NT2/D1 (cell line): ENCODE measurements around the gene DDX24.

Experiments used
- DNase-seq: peaks from one replicate; pipeline ENCODE4 v3.0.0-alpha.2; 2011; ENCODE audit warnings: low read depth, low spot score
- H3K27me3 ChIP-seq: 2 replicates; pipeline ENCODE4 v1.6.0; 2011; ENCODE audit warnings: mild to moderate bottlenecking; ENCODE audit not compliant: insufficient read length, insufficient read depth
- H3K36me3 ChIP-seq: 2 replicates; pipeline ENCODE4 v1.6.1; 2011; ENCODE audit warnings: mild to moderate bottlenecking, low read length, mixed read lengths; ENCODE audit not compliant: insufficient read depth, insufficient read length
- H3K4me1 ChIP-seq: 2 replicates; pipeline ENCODE4 v1.5.1; 2011; ENCODE audit not compliant: insufficient read depth, insufficient read length
- H3K4me3 ChIP-seq: 2 replicates; pipeline ENCODE4 v1.5.1; 2011; ENCODE audit warnings: low read depth; ENCODE audit not compliant: insufficient read length
- H3K9ac ChIP-seq: 2 replicates; pipeline ENCODE4 v1.6.0; 2011; ENCODE audit warnings: low read depth; ENCODE audit not compliant: insufficient read length
- H3K9me3 ChIP-seq: 2 replicates; pipeline ENCODE4 v1.5.1; 2011; ENCODE audit warnings: mild to moderate bottlenecking, low read length; ENCODE audit not compliant: insufficient read depth
- SUZ12 ChIP-seq: IDR thresholded peaks from 2 replicates; pipeline ENCODE4 v1.6.1; 2011; ENCODE audit not compliant: insufficient read length, insufficient read depth; ENCODE audit errors: extremely low read depth
- YY1 ChIP-seq: IDR thresholded peaks from 2 replicates; pipeline ENCODE4 v1.6.1; 2011; ENCODE audit not compliant: insufficient read length, insufficient read depth
- ZNF274 ChIP-seq: IDR thresholded peaks from 2 replicates; pipeline ENCODE4 v1.6.1; 2011; ENCODE audit warnings: mild to moderate bottlenecking, low read depth, low read length

The DDX24 gene

DNA sequence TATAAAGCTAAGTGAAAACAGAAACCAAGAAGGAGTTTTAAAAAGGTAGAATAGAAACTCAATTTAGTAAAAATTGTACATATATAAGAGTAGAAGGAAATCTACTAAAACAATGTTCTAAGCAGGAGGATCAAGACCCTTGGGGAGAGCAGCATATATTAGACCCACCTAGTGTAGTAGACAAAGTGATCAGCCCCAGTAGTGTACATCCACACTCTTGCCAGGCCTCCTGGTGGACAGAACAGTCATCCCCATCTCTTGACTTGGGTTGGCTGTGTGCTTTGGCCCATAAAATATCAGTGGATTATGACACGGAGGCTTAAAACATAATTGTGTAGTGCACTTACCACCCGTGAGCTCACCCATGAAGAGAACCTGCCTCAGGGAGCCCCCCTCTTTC is 65.8 kb downstream of the DDX24 start:
- Histone ChIP-seq H3K9ac (no peak overlapping the region), H3K4me1 (peaks cover 2% of the 10 kb centered on the region), H3K36me3 (no peaks in the 10 kb centered on the region), H3K27me3 (no peaks in the 10 kb centered on the region), H3K4me3 (no peak overlapping the region), H3K9me3 (no peaks in the 10 kb centered on the region)
- TF ChIP-seq ZNF274 (no peak), SUZ12 (no peak), YY1 (no peak)
- DNase-seq = no peak

DNA sequence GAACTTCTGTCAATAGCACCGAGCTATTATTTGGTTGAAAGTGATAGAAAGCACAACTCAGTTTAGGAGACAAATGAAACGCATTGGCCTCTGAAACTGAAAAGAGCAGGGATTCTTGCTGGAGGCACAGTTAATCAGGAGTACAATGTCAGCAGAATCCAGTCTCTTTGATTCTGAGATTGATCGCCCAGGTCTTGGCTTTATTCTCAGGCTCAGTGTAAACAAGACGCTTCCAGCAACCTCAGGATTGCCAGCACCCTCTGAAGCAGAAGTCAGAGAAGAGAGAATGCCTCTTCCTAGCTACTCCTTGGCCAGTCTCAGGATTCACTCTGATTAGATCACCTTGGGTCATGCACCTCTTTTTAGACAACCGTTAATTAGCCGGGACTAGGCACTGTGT is 66.6 kb downstream of the DDX24 start:
- no peak overlapping the region for H3K4me3 ChIP-seq
- H3K36me3 ChIP-seq = no peaks in the 10 kb centered on the region
- H3K27me3 ChIP-seq = no peaks in the 10 kb centered on the region
- peaks cover 2% of the 10 kb centered on the region for H3K4me1 ChIP-seq
- no peak for TF ChIP-seq ZNF274
- DNase-seq = no peak
- no peak overlapping the region for H3K9ac ChIP-seq
- H3K9me3 ChIP-seq = no peaks in the 10 kb centered on the region

DNA sequence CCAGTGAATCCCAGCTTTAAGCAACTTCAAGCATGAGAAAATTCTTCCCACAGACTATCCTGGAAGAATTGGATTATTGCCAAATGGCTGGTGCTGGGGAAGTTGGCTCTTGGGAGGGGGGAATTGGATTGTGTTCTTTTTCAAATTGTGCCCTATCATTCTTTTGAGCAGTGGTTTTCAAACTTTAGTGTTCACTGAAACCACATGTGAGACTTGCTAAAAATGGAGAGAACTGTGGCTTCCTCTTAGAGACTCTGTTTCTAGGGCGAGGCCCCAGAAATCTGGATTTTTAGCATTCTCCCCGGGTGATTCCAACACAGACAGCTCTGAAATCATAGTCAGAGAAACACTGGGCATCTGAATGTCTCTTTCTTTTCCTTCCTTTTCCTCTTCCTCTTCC is 69.2 kb downstream of the DDX24 start:
- Histone ChIP-seq H3K4me3 (no peak overlapping the region), H3K4me1 (peaks cover 2% of the 10 kb centered on the region), H3K9ac (no peak overlapping the region), H3K9me3 (no peaks in the 10 kb centered on the region), H3K36me3 (no peaks in the 10 kb centered on the region), H3K27me3 (no peaks in the 10 kb centered on the region)
- no peak for TF ChIP-seq SUZ12
- DNase-seq = no peak

DNA sequence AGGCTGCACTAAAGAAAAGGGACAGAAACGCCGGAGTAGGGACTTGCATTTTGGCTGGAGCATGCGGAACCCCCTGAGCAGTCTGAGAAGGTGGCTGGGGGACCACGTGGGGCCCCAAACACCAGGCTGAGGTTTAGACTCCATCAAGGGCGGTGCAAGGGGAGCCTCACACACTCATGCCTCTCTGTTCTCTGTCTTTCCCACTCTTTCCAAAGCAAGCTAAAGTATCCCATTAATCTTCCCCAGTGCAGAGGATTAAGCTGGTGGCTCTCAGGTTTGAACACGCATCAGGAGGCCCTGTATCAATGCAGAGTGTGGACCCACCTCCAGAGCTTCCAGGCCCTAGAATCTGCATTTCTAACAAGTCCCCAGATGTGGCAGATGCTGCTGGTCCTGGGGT is 70.4 kb downstream of the DDX24 start:
- Histone ChIP-seq H3K36me3 (no peaks in the 10 kb centered on the region), H3K27me3 (no peaks in the 10 kb centered on the region), H3K4me3 (no peak overlapping the region), H3K4me1 (peaks cover 2% of the 10 kb centered on the region), H3K9ac (no peak overlapping the region), H3K9me3 (no peaks in the 10 kb centered on the region)
- DNase-seq = no peak
- TF ChIP-seq SUZ12 (no peak), YY1 (no peak), ZNF274 (no peak)

DNA sequence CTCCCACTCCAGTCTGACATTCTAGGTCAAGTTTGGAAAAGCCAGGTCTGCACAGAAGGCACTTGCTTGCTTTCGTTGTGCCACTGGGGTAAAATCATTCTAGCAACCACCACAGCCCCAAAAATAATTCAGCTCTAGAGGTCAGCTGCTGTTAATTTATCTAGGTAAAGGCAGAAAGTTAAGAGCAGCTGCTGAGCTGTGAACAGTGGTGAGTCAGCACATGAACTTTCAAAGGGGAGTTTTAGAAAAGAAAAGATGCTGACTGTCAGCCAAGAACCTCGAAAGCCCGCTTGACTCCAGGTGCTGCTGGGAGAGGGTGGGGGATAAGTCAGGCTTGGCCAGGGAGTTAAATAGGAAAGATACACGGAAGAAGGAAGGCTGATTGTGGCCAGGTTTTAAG is 71.2 kb downstream of the DDX24 start:
- no peaks in the 10 kb centered on the region for H3K36me3 ChIP-seq
- no peaks in the 10 kb centered on the region for H3K27me3 ChIP-seq
- no peak for DNase-seq
- no peaks in the 10 kb centered on the region for H3K9me3 ChIP-seq
- H3K4me3 ChIP-seq = no peak overlapping the region
- no peak for TF ChIP-seq ZNF274
- no peak for TF ChIP-seq YY1
- no peak for TF ChIP-seq SUZ12
- peaks cover 2% of the 10 kb centered on the region for H3K4me1 ChIP-seq
- H3K9ac ChIP-seq = no peak overlapping the region

DNA sequence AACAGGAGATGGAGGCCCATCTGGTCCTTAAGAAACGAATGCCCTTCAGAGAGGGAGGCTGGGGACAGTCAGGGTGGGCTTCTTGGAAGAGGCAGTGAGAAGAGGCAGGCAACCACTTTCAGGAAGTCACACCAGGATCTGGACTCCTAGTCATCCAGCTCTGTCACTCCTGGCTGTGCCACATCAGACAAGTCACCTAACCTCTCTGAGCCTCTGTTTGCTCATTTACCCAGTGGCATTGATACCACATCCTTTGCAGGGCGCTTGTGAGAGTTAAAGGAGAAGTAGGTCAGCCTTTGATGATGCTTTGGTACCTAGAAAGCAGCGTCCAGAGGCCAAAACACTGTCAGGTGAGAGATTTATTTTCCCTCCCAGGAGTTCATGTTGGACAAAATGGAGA is 72.8 kb downstream of the DDX24 start:
- H3K9ac ChIP-seq = no peak overlapping the region
- H3K27me3 ChIP-seq = no peaks in the 10 kb centered on the region
- no peak for TF ChIP-seq YY1
- TF ChIP-seq SUZ12 = no peak
- TF ChIP-seq ZNF274 = no peak
- H3K9me3 ChIP-seq = no peaks in the 10 kb centered on the region
- H3K4me1 ChIP-seq = peaks cover 2% of the 10 kb centered on the region
- DNase-seq = no peak
- no peak overlapping the region for H3K4me3 ChIP-seq
- H3K36me3 ChIP-seq = no peaks in the 10 kb centered on the region

DNA sequence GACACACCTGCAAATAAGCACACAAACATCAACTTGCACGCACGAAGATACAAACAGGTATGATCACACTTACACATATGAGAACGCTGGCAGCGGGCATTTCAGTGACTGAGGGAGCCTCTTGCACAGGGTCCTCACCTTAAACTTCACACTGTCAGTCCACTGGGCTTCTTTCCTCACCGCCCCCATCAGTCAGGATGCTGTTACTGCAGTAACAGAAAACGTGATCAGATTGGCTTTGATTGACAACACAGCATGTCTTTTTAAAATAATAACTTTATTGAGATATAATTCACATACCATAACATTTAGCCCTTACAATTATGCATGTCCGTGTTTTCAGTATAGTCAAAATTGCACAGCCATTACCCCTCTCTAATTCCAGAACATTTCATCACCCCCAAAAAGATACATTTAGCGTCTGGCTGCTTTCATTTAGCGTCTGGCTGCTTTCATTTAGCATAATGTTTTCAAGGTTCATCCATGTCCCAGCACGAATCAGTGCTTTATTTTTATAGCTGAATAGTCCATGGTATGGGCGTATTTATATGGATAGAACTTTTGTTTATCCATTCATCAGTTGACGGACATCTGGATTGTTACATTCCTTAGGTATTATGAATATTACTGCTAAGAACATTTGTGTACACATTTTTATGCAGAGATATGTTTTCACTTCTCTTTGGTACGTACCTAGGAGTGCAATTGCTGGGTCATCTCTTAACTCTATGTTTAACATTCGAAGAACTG is 75.5 kb downstream of the DDX24 start:
- Histone ChIP-seq H3K27me3 (peaks cover 9% of the 10 kb centered on the region), H3K9me3 (no peaks in the 10 kb centered on the region), H3K4me3 (no peak overlapping the region), H3K9ac (no peak overlapping the region), H3K4me1 (peaks cover 7% of the 10 kb centered on the region), H3K36me3 (no peaks in the 10 kb centered on the region)
- TF ChIP-seq ZNF274 = no peak
- no peak for TF ChIP-seq YY1
- TF ChIP-seq SUZ12 = no peak
- DNase-seq = no peak
